Progenitor cell of endocrine pancreas (in vitro differentiated cells): ENCODE measurements around the gene RBM10. TPM values are rescaled to one million over a fixed set of nuclear protein-coding genes. Genes with fewer than 3 reads are reported as not detected.

ENCODE experiments used
- DNase-seq: peaks from one replicate; pipeline ENCODE4 v3.0.0; 2021; ENCODE audit warnings: low spot score; ENCODE audit not compliant: unreplicated experiment
- H3K27ac Mint-ChIP-seq: 2 replicates; pipeline ENCODE4 v1.8.0; 2021; ENCODE audit warnings: mild to moderate bottlenecking, moderate library complexity, mixed read lengths
- H3K27me3 Mint-ChIP-seq: 2 replicates; pipeline ENCODE4 v1.8.0; 2021; ENCODE audit warnings: mixed read lengths
- H3K36me3 Mint-ChIP-seq: 2 replicates; pipeline ENCODE4 v1.8.0; 2022; ENCODE audit warnings: mixed read lengths; ENCODE audit not compliant: insufficient read depth
- H3K4me1 Mint-ChIP-seq: 2 replicates; pipeline ENCODE4 v1.8.0; 2021; ENCODE audit warnings: low read depth, mixed read lengths
- H3K4me3 Mint-ChIP-seq: 2 replicates; pipeline ENCODE4 v1.8.0; 2021; ENCODE audit warnings: low read depth, mild to moderate bottlenecking, moderate library complexity, mixed read lengths
- H3K9me3 Mint-ChIP-seq: 2 replicates; pipeline ENCODE4 v1.8.0; 2021; ENCODE audit warnings: low read depth, mixed read lengths
- total RNA-seq: library from RNA; stranded (reverse); gene quantifications from 2 replicates; pipeline ENCODE4 v1.2.1, GENCODE V29; 2021
- TF ChIP-seq, protein P1 (sequence below): fragments of 200-600 bp; sonication (generic); IDR thresholded peaks from one replicate; pipeline ENCODE4 v1.5.0; 2021; ENCODE audit warnings: antibody characterized with exemption, mild to moderate bottlenecking; ENCODE audit not compliant: unreplicated experiment

The RBM10 gene
- total RNA-seq, 1 donor from 2014 or later, result 68.2 TPM

GRCh38 chrX:47158781-47159180 is 13.8 kb downstream of the RBM10 start:
- Mint-ChIP-seq H3K27me3 (no peaks in the 10 kb centered on the region), H3K27ac (no peak overlapping the region)

GRCh38 chrX:47160781-47161180 is 15.8 kb downstream of the RBM10 start:
- DNase-seq, result no peak
- Mint-ChIP-seq H3K9me3 (peaks cover 4% of the 10 kb centered on the region), H3K4me1 (no peaks in the 10 kb centered on the region), H3K4me3 (no peak overlapping the region), H3K27ac (no peak overlapping the region), H3K27me3 (no peaks in the 10 kb centered on the region), H3K36me3 (peaks cover 21% of the 10 kb centered on the region)
- TF ChIP-seq, protein P1, sequence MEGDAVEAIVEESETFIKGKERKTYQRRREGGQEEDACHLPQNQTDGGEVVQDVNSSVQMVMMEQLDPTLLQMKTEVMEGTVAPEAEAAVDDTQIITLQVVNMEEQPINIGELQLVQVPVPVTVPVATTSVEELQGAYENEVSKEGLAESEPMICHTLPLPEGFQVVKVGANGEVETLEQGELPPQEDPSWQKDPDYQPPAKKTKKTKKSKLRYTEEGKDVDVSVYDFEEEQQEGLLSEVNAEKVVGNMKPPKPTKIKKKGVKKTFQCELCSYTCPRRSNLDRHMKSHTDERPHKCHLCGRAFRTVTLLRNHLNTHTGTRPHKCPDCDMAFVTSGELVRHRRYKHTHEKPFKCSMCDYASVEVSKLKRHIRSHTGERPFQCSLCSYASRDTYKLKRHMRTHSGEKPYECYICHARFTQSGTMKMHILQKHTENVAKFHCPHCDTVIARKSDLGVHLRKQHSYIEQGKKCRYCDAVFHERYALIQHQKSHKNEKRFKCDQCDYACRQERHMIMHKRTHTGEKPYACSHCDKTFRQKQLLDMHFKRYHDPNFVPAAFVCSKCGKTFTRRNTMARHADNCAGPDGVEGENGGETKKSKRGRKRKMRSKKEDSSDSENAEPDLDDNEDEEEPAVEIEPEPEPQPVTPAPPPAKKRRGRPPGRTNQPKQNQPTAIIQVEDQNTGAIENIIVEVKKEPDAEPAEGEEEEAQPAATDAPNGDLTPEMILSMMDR, result no peak

More at GRCh38 chrX:47158781-47159180, 13.8 kb downstream of the RBM10 start:
- H3K9me3 Mint-ChIP-seq, result no peaks in the 10 kb centered on the region
- TF ChIP-seq, protein P1, result no peak
- DNase-seq, result no peak
- peaks cover 14% of the 10 kb centered on the region for H3K36me3 Mint-ChIP-seq
- no peaks in the 10 kb centered on the region for H3K4me1 Mint-ChIP-seq
- H3K4me3 Mint-ChIP-seq, result no peak overlapping the region

- no peak for DNase-seq
- H3K4me3 Mint-ChIP-seq, result no peak overlapping the region
- TF ChIP-seq, protein P1, result no peak
- H3K4me1 Mint-ChIP-seq, result no peaks in the 10 kb centered on the region
- H3K27me3 Mint-ChIP-seq, result no peaks in the 10 kb centered on the region
- H3K27ac Mint-ChIP-seq, result no peak overlapping the region
- H3K36me3 Mint-ChIP-seq, result peaks cover 19% of the 10 kb centered on the region
- peaks cover 4% of the 10 kb centered on the region for H3K9me3 Mint-ChIP-seq
Observed at GRCh38 chrX:47162927-47163583, 18.0 kb downstream of the RBM10 start.

GRCh38 chrX:47164420-47164819 is 19.4 kb downstream of the RBM10 start:
- Mint-ChIP-seq H3K36me3 (peaks cover 16% of the 10 kb centered on the region), H3K9me3 (peaks cover 7% of the 10 kb centered on the region), H3K27me3 (no peaks in the 10 kb centered on the region), H3K4me1 (no peaks in the 10 kb centered on the region), H3K27ac (no peak overlapping the region), H3K4me3 (no peak overlapping the region)
- DNase-seq, result no peak
- TF ChIP-seq, protein P1, result no peak

DNA sequence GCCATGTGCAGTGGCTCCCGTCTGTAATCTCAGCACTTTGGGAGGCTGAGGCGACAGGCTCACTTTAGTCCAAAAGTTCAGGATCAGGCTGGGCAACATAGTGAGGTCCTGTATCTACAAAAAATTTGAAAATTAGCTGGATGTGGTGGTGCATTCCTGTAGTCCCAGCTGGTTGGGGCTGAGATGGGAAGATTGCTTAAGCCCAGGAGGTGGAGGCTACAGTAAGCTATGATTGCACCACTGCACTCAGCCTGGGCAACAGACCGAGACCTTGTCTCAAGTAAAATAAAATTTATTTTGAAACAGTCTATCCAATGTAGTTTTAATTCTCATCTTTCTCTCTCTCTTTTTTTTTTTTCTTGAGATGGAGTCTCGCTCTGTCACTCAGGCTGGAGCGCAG is 21.1 kb downstream of the RBM10 start:
- no peak for DNase-seq
- TF ChIP-seq, protein P1, result no peak
- Mint-ChIP-seq H3K27ac (no peak overlapping the region), H3K4me1 (no peaks in the 10 kb centered on the region), H3K36me3 (peaks cover 10% of the 10 kb centered on the region), H3K9me3 (peaks cover 7% of the 10 kb centered on the region), H3K4me3 (no peak overlapping the region), H3K27me3 (no peaks in the 10 kb centered on the region)
